SK-N-SH (cell line): ENCODE measurements around the gene NCOR2.

Experiments
- CTCF ChIP-seq: fragments of 200-600 bp; sonication (generic); IDR thresholded peaks from 2 replicates; pipeline ENCODE4 v1.6.1; 2017; ENCODE audit warnings: antibody characterized with exemption, mild to moderate bottlenecking, moderate library complexity
- EP300 ChIP-seq, 2 experiments: IDR thresholded peaks; 2 replicates each; pipeline versions ENCODE4 v1.4.0 to v1.6.1; 2012; ENCODE audit warnings: borderline replicate concordance in 1 of 2, low read depth in 1 of 2, low read length in 1 of 2
- RAD21 ChIP-seq: IDR thresholded peaks from 2 replicates; pipeline ENCODE4 v1.6.1; 2012; ENCODE audit warnings: mild to moderate bottlenecking, low read length
- USF1 ChIP-seq: IDR thresholded peaks from 2 replicates; pipeline ENCODE4 v1.4.0; 2012; ENCODE audit warnings: low read depth, borderline replicate concordance

- TF ChIP-seq CTCF (no peak), USF1 (no peak), RAD21 (no peak), EP300 (IDR thresholded peaks at IDR 0.05; ENCODE audit: borderline replicate concordance in 1 of 2, low read depth in 1 of 2, low read length in 1 of 2) (no peak)
These were observed 21.6 kb downstream of the NCOR2 start for GRCh38 chr12:124545508-124546418.
